Gastroesophageal sphincter (tissue), 3 donors: ENCODE data around the gene RDH12.
A peak's percentile ranks its signal among the peaks of the same experiment; 100 is the strongest.

Experiments used
- EP300 ChIP-seq: sonication (generic); formaldehyde crosslinking; IDR thresholded peaks from one replicate; pipeline ENCODE4 v1.6.1; 2017; ENCODE audit warnings: antibody characterized with exemption, mild to moderate bottlenecking
- POLR2A ChIP-seq, 2 donors: fragments of 450-650 bp; IDR thresholded peaks; one replicate each; pipeline ENCODE4 v1.6.1; 2017; ENCODE audit warnings: antibody characterized with exemption in 2 of 2, mild to moderate bottlenecking in 2 of 2, moderate library complexity in 1 of 2
- TF ChIP-seq, protein P1 (sequence below), 4 experiments: fragments of 200-600 bp in 2 of 4; fragments of 450-650 bp in 2 of 4; sonication (generic) in 1 of 4; IDR thresholded peaks; one replicate each; pipeline ENCODE4 v1.5.1; 2017 to 2019; ENCODE audit warnings: antibody characterized with exemption in 4 of 4, mild to moderate bottlenecking in 2 of 4, moderate library complexity in 2 of 4

DNA sequence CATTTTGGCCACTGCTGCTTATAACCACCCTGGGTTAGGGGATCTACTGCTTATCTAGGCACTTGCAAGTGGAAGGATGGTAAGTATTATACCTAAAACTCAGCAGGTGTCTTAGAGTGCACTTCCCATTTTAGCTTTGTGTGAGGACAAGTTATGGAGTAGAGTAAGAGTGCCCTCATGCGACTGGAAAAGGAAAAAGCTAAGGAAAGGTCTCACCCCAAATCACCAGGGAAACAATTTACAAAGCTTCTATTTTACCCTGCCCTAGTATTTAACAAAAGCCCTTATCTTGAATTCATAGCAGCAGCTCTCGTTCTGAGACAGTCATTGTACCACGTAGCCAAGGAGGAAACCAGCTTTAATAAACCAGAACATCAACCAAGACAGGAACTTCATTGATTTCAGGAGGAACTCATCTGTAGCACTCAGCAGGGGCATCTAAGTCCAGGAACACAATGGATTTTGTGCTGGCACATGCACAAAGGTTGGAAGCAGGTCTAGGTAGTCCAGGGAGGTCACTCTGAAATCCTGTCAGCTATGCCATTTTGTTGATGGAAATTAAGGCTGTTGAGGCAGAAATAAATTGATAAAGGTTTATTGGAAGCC lies 2.9 kb downstream of the RDH12 start:
- TF ChIP-seq POLR2A (IDR thresholded peaks at IDR 0.05) (no peak), EP300 (no peak)
- TF ChIP-seq, protein P1, sequence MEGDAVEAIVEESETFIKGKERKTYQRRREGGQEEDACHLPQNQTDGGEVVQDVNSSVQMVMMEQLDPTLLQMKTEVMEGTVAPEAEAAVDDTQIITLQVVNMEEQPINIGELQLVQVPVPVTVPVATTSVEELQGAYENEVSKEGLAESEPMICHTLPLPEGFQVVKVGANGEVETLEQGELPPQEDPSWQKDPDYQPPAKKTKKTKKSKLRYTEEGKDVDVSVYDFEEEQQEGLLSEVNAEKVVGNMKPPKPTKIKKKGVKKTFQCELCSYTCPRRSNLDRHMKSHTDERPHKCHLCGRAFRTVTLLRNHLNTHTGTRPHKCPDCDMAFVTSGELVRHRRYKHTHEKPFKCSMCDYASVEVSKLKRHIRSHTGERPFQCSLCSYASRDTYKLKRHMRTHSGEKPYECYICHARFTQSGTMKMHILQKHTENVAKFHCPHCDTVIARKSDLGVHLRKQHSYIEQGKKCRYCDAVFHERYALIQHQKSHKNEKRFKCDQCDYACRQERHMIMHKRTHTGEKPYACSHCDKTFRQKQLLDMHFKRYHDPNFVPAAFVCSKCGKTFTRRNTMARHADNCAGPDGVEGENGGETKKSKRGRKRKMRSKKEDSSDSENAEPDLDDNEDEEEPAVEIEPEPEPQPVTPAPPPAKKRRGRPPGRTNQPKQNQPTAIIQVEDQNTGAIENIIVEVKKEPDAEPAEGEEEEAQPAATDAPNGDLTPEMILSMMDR (IDR thresholded peaks at IDR 0.05) = peak; percentile 36 to 79 (median 64)
